Ascending aorta (tissue), 2 donors: Measurements from ENCODE around the gene LRRC3C. TPM values are rescaled to one million over a fixed set of nuclear protein-coding genes. Genes with fewer than 3 reads are reported as not detected.

Experiments used
- DNase-seq, 2 donors: peaks; one replicate each; pipeline ENCODE4 v3.0.0-alpha.2; 2019; ENCODE audit warnings: low spot score in 2 of 2
- H3K27ac ChIP-seq, 2 donors: fragments of 200-600 bp; sonication (generic); one replicate each; pipeline ENCODE4 v1.5.1; 2016 to 2017; ENCODE audit warnings: mild to moderate bottlenecking in 1 of 2
- H3K27me3 ChIP-seq: fragments of 200-600 bp; sonication (generic); one replicate; pipeline ENCODE4 v1.5.1; 2017
- H3K36me3 ChIP-seq, 2 donors: fragments of 200-600 bp; sonication (generic); one replicate each; pipeline ENCODE4 v1.5.1; 2016
- H3K4me1 ChIP-seq, 2 donors: fragments of 200-600 bp; sonication (generic); one replicate each; pipeline ENCODE4 v1.5.1; 2016 to 2017; ENCODE audit warnings: mild to moderate bottlenecking in 1 of 2
- H3K4me3 ChIP-seq, 2 donors: fragments of 200-600 bp; sonication (generic); one replicate each; pipeline ENCODE4 v1.5.1; 2016 to 2017; ENCODE audit warnings: mild to moderate bottlenecking in 1 of 2
- H3K9me3 ChIP-seq, 2 donors: fragments of 200-600 bp; sonication (generic); one replicate each; pipeline ENCODE4 v1.5.1; 2016
- CTCF ChIP-seq, 3 experiments: fragments of 200-600 bp in 2 of 3; fragments of 450-650 bp in 1 of 3; sonication (generic) in 2 of 3; IDR thresholded peaks; one replicate each; pipeline ENCODE4 v1.5.1; 2016 to 2019; ENCODE audit warnings: antibody characterized with exemption in 3 of 3, mild to moderate bottlenecking in 1 of 3, moderate library complexity in 1 of 3
- intact Hi-C: fragments of 100-400 bp; cut with DNase I; formaldehyde crosslinking; loops from one replicate; pipeline ENCODE4 v1.15.1; 2023
- total RNA-seq: library from RNA; depleted of rRNA; stranded (reverse); fragments of >200 nt; gene quantifications from one replicate; pipeline ENCODE4 v1.1.0, GENCODE V29; 2016

The LRRC3C gene
- total RNA-seq, 1 donor from 2014 or later: not detected

- Histone ChIP-seq H3K27ac (no peak within 1 kb of the TSS), H3K27me3 (no peaks in the 10 kb centered on the region), H3K36me3 (no peaks in the 10 kb centered on the region), H3K4me3 (no peak within 1 kb of the TSS), H3K4me1 (no peaks in the 10 kb centered on the region), H3K9me3 (no peaks in the 10 kb centered on the region)
- no peak for DNase-seq
- intact Hi-C loops: no loop called here
- TF ChIP-seq CTCF (IDR thresholded peaks at IDR 0.05): no peak
Measured at GRCh38 chr17:39962642-39963220, 35.2 kb downstream of the LRRC3C start, which contains the start of gene GSDMA. TSS of gene GSDMA (plus strand) at chr17:39963004. CDS start at chr17:39965688, 2,684 bp downstream.

GRCh38 chr17:39963829-39964228 lies 36.3 kb downstream of the LRRC3C start:
- no peak for DNase-seq
- intact Hi-C loops: no loop called here
- no peaks in the 10 kb centered on the region for H3K9me3 ChIP-seq
- H3K36me3 ChIP-seq: no peaks in the 10 kb centered on the region
- no peaks in the 10 kb centered on the region for H3K27me3 ChIP-seq
- TF ChIP-seq CTCF (IDR thresholded peaks at IDR 0.05): no peak
- H3K4me3 ChIP-seq: no peak overlapping the region
- H3K4me1 ChIP-seq: no peaks in the 10 kb centered on the region
- no peak overlapping the region for H3K27ac ChIP-seq

GRCh38 chr17:39965017-39965699 lies 37.6 kb downstream of the LRRC3C start:
- no peak for TF ChIP-seq CTCF (IDR thresholded peaks at IDR 0.05)
- Histone ChIP-seq H3K4me3 (no peak overlapping the region), H3K4me1 (no peaks in the 10 kb centered on the region), H3K27me3 (no peaks in the 10 kb centered on the region), H3K36me3 (no peaks in the 10 kb centered on the region), H3K9me3 (no peaks in the 10 kb centered on the region), H3K27ac (no peak overlapping the region)
- intact Hi-C loops: no loop called here
- DNase-seq: no peak

- Histone ChIP-seq H3K4me1 (no peaks in the 10 kb centered on the region), H3K27me3 (no peaks in the 10 kb centered on the region), H3K9me3 (no peaks in the 10 kb centered on the region), H3K4me3 (no peak overlapping the region), H3K36me3 (no peaks in the 10 kb centered on the region), H3K27ac (no peak overlapping the region)
- no peak for TF ChIP-seq CTCF (IDR thresholded peaks at IDR 0.05)
- DNase-seq: no peak
- intact Hi-C loops: no loop called here
Measured at GRCh38 chr17:39966771-39967170, 39.2 kb downstream of the LRRC3C start.

GRCh38 chr17:39968761-39969160 lies 41.2 kb downstream of the LRRC3C start:
- H3K4me1 ChIP-seq: no peaks in the 10 kb centered on the region
- no peak for TF ChIP-seq CTCF (IDR thresholded peaks at IDR 0.05)
- no peaks in the 10 kb centered on the region for H3K36me3 ChIP-seq
- intact Hi-C loops: no loop called here
- H3K9me3 ChIP-seq: no peaks in the 10 kb centered on the region
- no peak for DNase-seq
- no peak overlapping the region for H3K27ac ChIP-seq
- no peaks in the 10 kb centered on the region for H3K27me3 ChIP-seq
- no peak overlapping the region for H3K4me3 ChIP-seq
